Measurements from ENCODE around the gene PCSK5.

DNA sequence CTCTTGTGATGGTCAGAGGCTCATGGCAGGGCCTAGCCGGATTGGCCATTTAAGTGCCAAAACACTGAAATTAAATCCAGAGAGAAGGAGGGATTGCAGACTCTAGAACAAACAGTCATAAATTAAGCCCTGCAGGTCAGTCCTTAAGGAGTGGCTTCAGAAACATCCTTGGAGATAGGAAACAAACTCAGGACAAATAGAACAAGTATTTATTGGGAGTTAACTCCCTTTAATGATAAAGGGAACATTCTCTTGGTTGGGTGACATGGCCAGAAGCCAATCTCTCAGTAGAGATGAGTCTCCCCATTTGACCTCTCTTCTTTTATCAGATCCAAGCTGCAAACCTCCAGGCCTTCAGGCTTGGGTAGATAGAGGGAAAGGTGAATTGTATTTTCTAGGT, 17.4 kb downstream of the PCSK5 start:
- TF ChIP-seq GATA2 (IDR thresholded peaks at IDR 0.05; ENCODE audit: insufficient read depth, insufficient read length, low read depth, low read length) = no peak
- no peak for TF ChIP-seq EZH2 (IDR thresholded peaks at IDR 0.05; ENCODE audit: borderline replicate concordance, low read depth, low read length, severe bottlenecking)
- TF ChIP-seq POLR2A (IDR thresholded peaks at IDR 0.05; ENCODE audit: low read depth, low read length) = no peak
- TF ChIP-seq CTCF (IDR thresholded peaks at IDR 0.05; ENCODE audit: extremely low read depth in 1 of 2, insufficient read depth in 1 of 2, low read depth in 1 of 2, low read length in 2 of 2) = no peak
- TF ChIP-seq MAX (IDR thresholded peaks at IDR 0.05; ENCODE audit: insufficient read depth, insufficient read length) = no peak
- no peak for TF ChIP-seq POLR2AphosphoS5 (IDR thresholded peaks at IDR 0.05; ENCODE audit: insufficient read depth, low read depth, low read length)
- TF ChIP-seq MYC (IDR thresholded peaks at IDR 0.05; ENCODE audit: low read depth, low read length) = no peak
